HUDEP-2 (cell line): ENCODE measurements around the gene ATP8A2.
"Not testable (repeated sequence)": the region's sequence is repeated elsewhere in the genome, so short reads cannot be mapped to it uniquely, and the experiment has no call there.

Source experiments
- DNase-seq, 76 experiments: peaks; one replicate each; lab custom pipeline; 2025; ENCODE audit not compliant: unreplicated experiment in 76 of 76; lab: John Stamatoyannopoulos, UW

The ATP8A2 gene

GRCh38 chr13:25778808-25779305 lies 407.1 kb downstream of the ATP8A2 start:
- DNase-seq: no peak

DNA sequence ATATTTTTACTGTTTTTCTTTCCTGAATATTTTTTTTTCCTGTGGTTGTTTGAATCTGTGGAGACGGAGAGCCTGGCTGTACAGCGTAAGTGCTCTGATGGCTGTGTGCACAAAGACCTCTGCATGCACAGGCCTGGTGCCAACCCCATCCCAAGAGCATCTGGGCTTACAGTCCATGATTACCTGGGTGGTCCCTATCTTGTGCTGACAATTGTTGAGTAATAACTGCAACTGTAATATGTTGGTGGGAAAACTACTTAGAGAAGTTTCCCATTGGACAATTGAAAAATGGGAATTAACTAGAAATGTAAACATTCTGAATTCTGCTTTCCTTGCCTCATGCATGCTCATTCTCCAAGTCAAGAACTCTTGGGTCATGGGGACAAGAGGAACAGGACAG lies 411.3 kb downstream of the ATP8A2 start:
- no peak for DNase-seq

DNA sequence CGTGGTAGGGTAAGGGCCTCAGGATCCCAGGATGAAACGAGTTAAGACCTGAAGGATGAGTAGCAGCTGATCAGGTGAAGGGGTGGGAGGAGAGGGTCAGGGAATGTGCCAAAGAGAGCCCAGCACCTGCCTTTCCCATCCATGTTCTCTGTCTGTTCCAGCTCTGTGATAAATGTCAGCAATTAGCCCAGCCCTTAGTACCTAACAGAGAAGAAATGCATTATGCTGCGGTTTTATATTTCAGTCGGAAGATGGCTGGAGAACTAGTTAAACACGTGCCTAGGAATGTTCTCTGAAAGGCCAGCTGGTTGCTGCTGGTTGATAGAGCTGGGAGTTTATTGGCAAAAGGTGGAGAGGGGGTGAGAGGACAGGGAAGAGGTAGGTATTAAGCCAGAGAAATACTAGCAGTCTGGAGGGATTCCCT lies 411.8 kb downstream of the ATP8A2 start:
- DNase-seq: no peak

- DNase-seq: no peak
Measured at GRCh38 chr13:25784119-25784518, 412.3 kb downstream of the ATP8A2 start.

DNA sequence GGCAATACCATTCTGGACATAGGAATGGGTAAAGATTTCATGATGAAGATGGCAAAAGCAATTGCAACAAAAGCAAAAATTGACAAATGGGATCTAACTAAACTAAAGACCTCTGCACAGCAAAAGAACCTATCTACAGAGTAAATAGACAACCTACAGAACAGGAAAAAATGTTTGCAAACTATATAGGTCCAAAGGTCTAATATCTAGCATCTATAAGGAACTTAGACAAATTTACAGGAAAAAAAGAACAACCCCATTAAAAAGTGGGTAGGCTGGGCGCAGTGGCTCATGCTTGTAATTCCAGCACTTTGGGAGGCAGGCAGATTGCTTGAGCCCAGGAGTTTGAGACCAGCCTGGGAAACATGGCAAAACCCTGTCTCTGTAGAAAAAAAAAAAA lies 418.4 kb downstream of the ATP8A2 start:
- DNase-seq: not testable (repeated sequence)

GRCh38 chr13:25795277-25795676 lies 423.5 kb downstream of the ATP8A2 start:
- DNase-seq: no peak

DNA sequence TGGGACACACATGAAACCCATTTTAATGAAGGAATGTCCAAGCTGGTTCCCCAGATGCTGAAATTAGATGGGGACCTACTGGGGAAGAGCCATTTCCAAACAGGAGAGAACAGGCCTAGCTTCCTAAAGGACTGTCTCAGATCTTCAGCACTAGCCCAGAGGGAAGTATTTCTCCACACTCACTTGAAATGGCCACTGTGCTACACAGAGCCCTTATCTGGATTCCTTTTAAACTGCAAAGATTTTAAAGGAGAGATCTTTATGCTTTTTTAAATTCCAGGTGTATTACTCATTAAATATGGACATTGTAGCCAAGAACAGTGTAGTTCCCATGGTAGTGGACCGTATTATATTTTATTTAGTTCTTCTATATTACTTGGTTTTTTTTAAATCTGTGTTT lies 424.7 kb downstream of the ATP8A2 start:
- no peak for DNase-seq

DNA sequence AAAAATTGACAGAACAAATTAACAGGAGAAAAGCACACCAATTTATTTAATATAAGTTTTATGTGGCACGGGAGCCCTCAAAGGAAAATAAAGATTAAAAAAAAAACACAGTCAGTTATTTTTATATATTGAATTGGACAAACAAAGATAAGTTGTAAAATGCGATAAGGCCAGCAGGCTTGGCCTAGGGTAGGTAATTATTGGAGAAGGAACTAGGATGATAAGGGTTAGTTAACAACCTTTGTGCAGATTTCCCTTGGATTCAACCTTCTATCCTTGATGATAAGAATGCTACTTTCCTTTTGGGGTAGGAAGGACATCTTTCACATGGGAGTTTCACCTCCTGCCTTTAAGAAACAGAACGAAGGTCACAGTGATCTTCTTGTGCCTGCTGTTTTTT lies 427.2 kb downstream of the ATP8A2 start:
- DNase-seq: no peak

GRCh38 chr13:25800523-25800922 lies 428.7 kb downstream of the ATP8A2 start:
- no peak for DNase-seq

DNA sequence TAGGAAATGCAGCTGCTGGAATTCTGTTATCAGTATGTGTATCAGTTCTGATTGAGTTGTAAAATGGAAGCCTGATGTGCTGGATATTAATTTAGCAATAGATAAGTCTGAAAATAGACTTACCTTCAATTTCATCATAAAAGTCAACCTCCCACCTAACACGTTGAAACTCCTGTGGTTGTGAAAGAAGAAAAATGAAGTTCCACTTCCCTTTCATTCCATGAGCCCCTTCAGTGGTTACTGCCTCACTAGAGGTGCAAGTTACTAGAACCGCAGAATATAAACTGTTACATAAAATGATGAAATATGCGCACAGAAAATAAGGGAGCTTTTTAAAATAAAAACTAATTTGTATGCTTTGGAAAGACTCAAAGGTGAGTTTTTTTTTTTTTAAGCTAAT lies 430.8 kb downstream of the ATP8A2 start:
- no peak for DNase-seq

DNA sequence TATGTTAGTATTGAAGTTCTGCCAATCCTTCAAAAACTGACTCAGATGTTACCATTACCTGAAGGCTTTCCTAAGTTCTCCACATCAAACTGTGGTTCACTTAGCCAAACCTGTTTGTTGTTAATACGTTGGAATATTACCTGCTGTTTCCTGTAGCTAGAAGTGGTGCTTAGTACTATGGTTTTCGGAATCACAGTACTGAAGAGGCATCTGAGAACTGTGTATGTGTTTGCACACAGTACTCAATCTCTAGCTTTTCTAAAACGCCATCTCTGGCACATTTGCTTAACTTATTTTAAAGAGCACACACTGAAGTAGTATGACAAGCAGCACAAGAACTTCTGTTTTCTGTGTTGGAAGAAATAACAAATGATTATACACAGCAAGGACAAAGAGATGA lies 431.9 kb downstream of the ATP8A2 start:
- DNase-seq: no peak

- no peak for DNase-seq
Measured at GRCh38 chr13:25806264-25806974, 434.6 kb downstream of the ATP8A2 start.

DNA sequence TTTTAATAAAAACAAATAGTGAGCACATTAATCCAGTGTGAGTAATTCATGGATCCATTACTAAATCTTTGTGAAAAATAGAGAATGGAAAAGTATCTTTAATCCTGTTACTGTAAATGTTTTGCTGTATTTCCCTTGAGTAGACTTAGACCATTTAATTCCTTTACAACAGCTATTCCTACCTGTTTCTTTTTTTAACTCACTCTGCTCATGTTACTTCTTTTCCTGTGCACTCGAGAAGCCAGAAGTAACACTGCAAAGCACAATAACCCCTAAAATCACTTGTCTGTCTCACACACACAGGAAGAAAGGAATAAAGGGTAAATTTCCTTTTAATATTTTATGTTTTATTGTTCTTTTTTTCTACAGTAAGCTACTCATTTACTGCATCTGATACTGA lies 435.8 kb downstream of the ATP8A2 start:
- DNase-seq: no peak

DNA sequence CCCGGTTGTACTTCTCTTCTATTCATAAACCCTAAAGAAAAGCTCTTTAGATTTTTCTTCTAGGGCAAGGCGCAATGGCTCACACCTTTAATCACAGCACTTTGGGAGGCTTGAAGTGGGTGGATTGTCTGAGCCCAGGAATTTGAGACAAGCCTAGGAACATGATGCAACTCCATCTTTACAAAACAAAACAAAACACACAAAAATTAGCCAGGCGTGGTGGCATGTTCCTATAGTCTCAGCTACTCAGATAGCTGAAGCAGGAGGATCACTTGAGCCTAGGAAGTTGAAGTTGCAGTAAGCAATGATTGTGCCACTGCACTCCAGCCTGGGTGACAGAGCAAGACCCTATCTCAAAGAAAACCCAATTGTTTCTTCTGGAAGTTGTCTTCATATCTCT lies 439.7 kb downstream of the ATP8A2 start:
- no peak for DNase-seq

- no peak for DNase-seq
Measured at GRCh38 chr13:25816239-25816638, 444.5 kb downstream of the ATP8A2 start.

- no peak for DNase-seq
Measured at GRCh38 chr13:25819856-25820530, 448.2 kb downstream of the ATP8A2 start.

DNA sequence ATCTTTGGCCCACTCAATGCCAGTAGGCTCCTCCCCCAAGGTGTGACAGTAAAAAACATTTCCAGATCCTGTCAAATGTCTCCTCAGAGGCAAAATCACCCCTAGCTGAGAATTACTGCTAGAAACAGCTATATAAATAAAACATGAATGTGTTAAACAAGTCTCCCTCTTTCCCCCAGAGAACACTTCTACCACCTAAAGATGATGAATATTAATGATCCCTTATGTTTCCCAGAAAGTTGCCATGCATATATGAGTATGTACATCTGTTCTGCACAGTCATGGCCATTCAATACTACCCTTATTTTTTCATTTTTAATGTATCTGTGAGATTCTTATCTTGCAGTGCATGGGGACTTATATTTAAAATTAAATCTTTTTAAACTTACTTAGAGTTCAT lies 450.0 kb downstream of the ATP8A2 start:
- DNase-seq: no peak

GRCh38 chr13:25827221-25827620 lies 455.4 kb downstream of the ATP8A2 start:
- not testable (repeated sequence) for DNase-seq

DNA sequence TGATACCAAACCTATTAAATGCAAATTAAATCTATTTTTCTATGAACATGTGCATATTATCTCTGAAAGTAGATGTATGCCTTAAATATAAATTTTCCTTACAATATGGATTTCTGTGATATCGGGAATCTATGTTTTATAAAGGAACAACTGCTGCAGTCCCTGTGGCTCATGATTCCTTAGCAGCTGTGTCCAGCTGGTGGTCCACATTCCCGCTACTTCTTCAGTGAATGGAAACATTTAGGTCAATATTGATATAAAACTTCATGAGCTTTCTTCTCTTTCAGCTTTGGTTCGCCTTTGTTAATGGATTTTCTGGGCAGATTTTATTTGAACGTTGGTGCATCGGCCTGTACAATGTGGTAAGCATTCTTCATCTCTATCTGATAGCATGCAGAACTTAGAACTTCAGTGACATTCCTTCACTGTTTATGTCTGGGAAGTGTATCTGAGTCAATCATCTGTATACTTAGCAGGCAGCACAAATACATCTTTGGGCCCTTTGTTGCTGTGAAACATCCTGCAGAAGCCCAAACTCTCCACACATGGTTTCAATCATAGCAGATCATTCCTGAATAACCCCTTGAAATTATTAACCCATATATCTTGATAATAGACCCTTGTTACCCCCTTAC lies 456.2 kb downstream of the ATP8A2 start:
- DNase-seq: no peak

DNA sequence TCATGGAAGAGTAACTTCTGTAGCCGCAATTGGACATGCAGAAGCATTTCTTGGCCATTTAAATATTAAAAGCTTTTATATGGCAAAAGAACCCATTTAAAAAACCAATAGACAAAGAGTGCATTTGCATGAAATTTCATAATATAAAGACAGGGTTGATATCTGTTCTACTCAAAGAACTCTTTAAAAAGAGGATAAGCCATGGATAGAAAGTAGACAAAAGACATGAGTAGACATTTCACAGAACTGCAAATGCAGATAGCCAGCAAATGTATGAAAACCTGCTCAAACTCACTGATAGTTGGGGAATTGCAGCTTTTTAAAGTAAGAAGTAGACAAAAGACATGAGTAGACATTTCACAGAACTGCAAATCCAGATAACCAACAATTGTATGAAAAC lies 462.0 kb downstream of the ATP8A2 start:
- DNase-seq: no peak

GRCh38 chr13:25836574-25837336 lies 465.0 kb downstream of the ATP8A2 start:
- DNase-seq: no peak
